ENCODE measurements around the gene ADD1.
"Not testable (repeated sequence)": the region's sequence is repeated elsewhere in the genome, so short reads cannot be mapped to it uniquely, and the experiment has no call there.

Gene ADD1

GRCh38 chr4:2948895-2949781 is 105.5 kb downstream of the ADD1 start:
- DNase-seq, result no peak

GRCh38 chr4:2949782-2950125 is 106.1 kb downstream of the ADD1 start:
- DNase-seq, result no peak

- no peak for DNase-seq
These were observed 106.8 kb downstream of the ADD1 start for GRCh38 chr4:2950221-2950989.

GRCh38 chr4:2953496-2953895 is 109.9 kb downstream of the ADD1 start:
- DNase-seq, result no peak

- DNase-seq, result no peak
These were observed 110.9 kb downstream of the ADD1 start for GRCh38 chr4:2954358-2955185.

- not testable (repeated sequence) for DNase-seq
These were observed 111.8 kb downstream of the ADD1 start for GRCh38 chr4:2955186-2956044.

- DNase-seq, result no peak
These were observed 114.8 kb downstream of the ADD1 start for GRCh38 chr4:2958446-2958845.

GRCh38 chr4:2960450-2960849 is 116.8 kb downstream of the ADD1 start:
- DNase-seq, result not testable (repeated sequence)

- no peak for DNase-seq
These were observed 117.8 kb downstream of the ADD1 start for GRCh38 chr4:2961421-2961810.

- DNase-seq, result no peak
These were observed 118.3 kb downstream of the ADD1 start for GRCh38 chr4:2961811-2962441.

GRCh38 chr4:2962614-2963174 is 119.0 kb downstream of the ADD1 start:
- DNase-seq, result no peak

- DNase-seq, result peak; percentile 88
These were observed 119.7 kb downstream of the ADD1 start, which contains the start of the genes GRK4 and NOP14 for GRCh38 chr4:2963175-2963965. Gene GRK4 (plus strand): TSS chr4:2963571. CDS start chr4:2964071, 500 bp downstream. Gene NOP14 (minus strand): TSS chr4:2963406. CDS start chr4:2963319, 87 bp downstream.

GRCh38 chr4:2963966-2964471 is 120.4 kb downstream of the ADD1 start:
- DNase-seq, result no peak

- DNase-seq, result no peak
These were observed 121.1 kb downstream of the ADD1 start for GRCh38 chr4:2964706-2965258.

GRCh38 chr4:2965262-2965661 is 121.6 kb downstream of the ADD1 start:
- no peak for DNase-seq

- DNase-seq, result no peak
These were observed 124.7 kb downstream of the ADD1 start for GRCh38 chr4:2968381-2968780.

GRCh38 chr4:2971275-2971674 is 127.6 kb downstream of the ADD1 start:
- DNase-seq, result no peak

GRCh38 chr4:2977211-2978088 is 133.8 kb downstream of the ADD1 start:
- peak; percentile 24 for DNase-seq

Data from NCI-H1694 (cell line).